GM18867 (cell line): Measurements from ENCODE around the gene RMI2.
A peak's percentile ranks its signal among the peaks of the same experiment; 100 is the strongest.

Experiments used
- ATAC-seq: cut with Tn5 transposase; IDR thresholded peaks from one replicate; pipeline ENCODE4 v1.9.1; 2021; ENCODE audit warnings: mild to moderate bottlenecking, moderate library complexity; ENCODE audit not compliant: unreplicated experiment

The RMI2 gene

DNA sequence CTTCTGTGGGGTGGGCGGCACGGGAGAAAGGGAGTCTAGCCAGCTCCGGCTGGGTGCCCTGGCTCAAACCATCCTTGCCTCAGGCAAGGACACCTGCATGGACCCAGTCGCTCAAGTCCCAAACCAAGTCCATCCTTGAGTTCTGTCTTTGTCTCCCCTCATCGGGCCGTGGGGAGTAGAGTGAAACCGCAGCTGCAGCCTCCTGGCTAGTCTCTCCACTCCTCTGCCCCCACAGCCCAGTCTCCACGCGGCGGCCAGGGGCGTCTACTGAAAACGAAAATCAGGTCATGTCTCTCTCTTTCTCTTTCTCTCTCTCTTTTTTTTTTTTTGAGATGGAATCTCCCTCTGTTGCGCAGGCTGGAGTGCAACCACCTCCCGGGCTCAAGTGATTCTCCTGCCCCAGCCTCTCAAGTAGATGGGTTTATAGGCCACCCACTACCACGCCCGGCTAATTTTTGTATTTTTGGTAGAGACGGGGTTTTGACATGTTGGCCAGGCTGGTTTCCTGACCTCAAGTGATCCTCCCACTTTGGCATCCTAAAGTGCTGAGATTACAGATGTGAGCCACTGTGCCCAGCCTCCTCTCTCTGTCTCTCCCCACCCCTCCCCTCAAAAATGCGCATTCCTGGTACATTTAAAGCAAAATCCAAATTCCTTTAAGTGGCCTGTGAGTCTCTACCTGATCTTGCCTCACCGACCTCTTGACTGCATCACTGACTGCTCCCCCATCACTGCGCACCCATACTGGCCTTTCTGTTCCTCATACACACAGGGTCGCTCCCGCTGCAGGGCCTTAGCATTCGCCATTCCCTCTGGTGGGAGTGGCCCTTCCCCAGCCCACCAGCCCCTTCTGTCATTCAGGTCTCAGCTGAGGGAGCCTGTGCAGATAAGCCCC is 17.7 kb upstream of the RMI2 start:
- peak; percentile 33 for ATAC-seq

GRCh38 chr16:11328172-11329070 is 16.8 kb upstream of the RMI2 start:
- ATAC-seq, result peak; percentile 66

DNA sequence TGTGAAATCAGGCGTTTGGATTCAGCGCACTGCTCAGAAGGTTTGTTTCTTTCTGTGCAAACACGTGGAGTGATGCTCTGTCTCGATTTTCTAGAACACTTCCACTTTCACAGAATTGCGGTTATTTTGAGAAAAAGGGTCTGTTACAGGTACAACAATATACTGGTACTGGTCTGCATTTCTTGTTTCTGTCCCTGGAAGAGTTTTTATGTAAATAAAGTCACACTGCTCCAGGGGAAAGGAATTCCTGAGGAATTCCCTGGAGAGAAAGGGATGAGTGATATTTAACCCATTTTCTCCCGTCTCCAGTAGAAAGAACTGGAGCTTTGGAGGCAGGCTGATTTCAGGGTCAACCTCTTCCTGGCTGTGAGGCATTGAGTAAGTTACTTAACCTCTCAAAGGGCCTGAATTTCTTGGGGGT is 16.2 kb upstream of the RMI2 start:
- no peak for ATAC-seq

GRCh38 chr16:11329891-11330290 is 15.4 kb upstream of the RMI2 start:
- no peak for ATAC-seq

GRCh38 chr16:11330526-11331237 is 14.6 kb upstream of the RMI2 start:
- no peak for ATAC-seq

GRCh38 chr16:11331967-11332366 is 13.3 kb upstream of the RMI2 start:
- no peak for ATAC-seq

DNA sequence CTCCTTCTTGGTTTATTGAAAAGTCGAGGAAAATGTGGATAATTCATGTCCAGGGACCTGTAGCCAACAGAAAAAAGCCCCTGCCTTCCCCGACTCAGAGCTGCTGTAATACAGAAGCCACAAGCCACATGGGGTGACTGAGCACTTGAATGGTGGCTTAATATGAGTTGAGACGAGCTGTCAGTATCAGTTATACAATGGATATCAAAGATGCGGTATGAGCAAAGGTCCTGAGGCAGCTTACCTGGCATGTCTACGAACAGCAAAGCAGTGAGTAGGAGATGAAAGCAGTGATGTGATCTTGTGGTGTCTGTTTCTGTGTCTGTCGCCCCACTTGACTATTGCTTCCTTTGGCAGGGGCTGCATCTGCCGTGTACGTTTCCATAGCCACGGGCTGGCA is 12.2 kb upstream of the RMI2 start:
- no peak for ATAC-seq

GRCh38 chr16:11333702-11334101 is 11.6 kb upstream of the RMI2 start:
- no peak for ATAC-seq

DNA sequence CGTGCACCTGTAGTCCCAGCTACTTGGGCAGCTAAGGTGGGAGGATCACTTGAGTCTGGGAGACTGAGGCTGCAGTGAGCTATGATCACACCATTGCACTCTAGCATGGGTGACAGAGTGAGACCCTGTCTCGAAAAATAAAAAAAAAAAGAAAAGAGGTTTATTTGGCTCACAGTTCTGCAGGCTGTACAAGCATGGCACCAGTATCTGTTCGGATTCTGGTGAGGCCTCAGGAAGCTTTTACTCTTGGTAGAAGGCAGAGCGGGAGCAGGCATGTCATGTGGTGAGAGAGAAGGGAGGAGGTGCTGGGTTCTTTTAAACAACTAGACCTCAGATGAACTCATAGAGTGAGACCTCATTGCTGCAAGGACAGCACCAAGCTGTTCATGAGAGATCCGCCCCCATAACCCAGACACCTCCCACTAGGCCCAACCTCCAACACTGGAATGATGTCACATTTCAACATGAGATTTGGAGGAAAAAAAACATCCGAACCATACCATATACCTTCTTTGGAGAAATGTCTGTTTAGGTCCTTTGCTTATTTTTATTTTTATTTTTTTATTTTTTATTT is 10.3 kb upstream of the RMI2 start:
- ATAC-seq, result no peak

DNA sequence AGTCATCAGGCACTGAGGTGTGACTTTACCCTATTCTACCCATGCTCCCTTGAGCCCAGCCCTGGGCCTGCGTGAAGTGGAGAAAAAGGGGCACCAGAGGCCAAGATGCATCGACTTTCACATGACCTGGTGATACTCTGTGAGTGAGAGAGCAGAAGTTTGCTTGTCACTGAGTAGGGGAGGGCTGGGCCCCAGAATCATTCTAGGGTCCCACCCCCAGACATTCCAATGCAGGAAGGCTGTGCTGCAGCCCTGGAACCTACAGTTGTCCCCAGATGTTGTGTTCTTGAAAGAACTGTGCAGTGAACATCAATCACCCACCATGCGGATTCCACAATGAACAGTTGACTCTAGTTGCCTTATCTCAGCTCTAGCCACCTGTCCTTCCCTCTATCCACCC is 6.2 kb upstream of the RMI2 start:
- ATAC-seq, result no peak

DNA sequence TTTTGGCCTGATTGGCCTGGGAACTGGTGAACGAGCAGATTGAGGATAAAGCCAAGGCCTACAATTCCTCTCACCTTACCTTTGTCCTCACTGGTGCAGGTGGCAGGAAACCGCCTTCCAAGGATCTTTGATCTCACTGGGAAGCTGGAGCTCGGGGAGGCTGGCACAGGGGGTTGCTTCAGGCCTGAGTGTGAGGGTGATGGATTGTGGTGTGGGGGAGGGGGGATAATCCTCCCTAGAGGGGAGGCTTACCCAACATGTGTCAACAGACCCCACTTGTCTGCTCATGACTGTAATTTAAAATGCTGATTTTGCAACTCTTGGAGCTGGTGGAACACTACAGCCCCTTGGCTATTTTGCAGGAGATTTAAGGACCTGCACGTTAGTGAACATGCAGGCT is 4.5 kb upstream of the RMI2 start:
- ATAC-seq, result no peak

DNA sequence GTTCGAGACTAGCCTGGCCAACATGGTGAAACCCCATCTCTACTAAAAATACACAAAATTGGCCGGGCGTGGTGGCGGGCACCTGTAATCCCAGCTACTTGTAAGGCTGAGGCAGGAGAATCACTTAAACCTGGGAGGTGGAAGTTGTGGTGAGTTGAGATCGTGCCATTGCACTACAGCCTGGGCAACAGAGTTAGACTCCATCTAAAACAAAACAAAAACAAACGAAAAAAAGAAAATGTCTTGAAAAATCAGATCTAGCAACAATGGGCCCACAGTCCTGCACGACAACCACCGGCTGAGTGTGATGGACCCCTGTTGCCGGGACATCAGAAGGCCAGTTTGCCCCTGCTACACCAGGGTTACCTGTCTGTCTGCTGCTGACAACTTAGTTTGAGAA is 3.9 kb upstream of the RMI2 start:
- ATAC-seq, result no peak

DNA sequence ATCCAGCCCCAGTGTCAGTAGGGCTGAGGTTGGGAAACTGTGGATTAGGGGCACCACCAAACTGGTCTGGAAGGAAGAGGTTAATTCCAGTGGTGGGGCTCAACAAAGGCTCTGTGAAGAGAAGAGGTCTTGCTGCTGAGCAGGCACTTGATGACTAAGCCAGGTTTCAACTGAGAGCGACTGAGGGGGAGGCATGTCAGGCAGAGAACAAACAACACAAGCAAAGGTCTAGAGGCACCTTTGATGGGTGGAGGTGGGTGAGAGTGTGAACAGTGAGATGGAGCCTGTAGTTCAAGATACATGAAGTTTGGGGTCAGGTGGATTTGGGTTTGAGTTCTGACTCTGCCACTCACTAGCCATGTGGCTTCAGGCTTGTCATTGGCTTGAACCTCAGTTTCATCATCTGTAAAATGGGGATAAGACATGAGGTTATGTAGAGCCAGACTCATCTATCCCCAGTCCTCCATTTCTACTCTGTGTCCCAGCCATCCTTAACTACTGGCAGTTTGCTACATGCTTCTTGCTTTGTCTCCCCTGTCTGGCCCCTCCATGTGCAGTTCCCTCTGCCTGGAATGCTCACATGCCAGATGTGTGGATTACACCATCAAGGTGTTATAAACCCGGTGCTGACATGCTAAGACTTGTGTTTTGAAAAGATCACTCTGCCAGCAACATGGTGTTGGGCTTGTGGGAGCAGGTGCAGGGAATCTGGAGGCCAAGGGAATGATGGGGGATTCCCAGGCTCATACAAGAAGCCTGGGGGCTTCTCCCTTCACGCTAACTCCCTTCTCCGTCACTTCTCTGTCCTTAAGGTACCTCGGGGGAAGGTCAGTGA is 3.0 kb upstream of the RMI2 start:
- no peak for ATAC-seq

GRCh38 chr16:11346700-11347319 is 1.6 kb downstream of the RMI2 start:
- no peak for ATAC-seq

GRCh38 chr16:11347831-11348230 is 2.6 kb downstream of the RMI2 start:
- ATAC-seq, result no peak

DNA sequence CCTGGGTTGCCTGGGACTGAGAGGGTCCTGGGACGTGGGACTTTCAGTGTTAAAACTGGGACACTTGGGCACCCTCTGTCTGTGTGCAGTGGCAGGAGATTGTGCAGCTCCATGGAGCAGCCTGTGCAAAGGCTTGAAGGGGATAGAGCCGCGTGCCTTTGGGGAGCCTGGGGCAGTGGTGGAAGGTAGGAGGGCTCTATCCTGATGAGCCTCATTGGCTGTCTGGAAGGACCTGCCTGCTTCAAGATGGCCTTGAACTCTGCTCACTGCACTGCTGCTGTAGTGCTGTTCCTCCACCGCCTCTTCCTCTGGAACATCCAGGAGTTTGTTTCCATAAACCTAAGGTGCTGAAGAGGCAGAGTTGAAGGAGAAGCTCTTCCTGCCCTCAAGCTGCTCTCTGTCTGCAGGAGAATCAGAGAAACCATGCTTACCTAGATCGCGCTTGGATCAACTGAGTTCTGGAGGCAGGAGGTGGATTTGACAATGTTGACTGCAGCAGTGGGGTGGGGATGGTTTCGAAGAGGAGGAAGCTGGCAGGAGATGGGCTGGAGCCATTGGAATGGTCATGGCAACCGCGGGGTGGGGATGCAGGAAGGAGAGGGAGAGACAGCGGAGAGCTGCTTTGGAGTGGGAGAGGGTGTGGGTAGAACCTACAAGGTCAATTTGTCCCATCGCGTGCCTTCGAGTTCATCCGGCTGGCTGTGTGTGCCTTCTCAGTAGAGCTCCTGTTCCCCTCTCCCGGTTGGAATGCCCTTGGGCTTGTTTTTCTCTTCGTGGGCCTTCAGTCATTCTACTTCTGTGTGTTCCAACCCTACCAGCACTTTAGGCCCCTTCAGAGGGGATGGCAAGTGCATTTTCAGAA is 3.7 kb downstream of the RMI2 start:
- ATAC-seq, result no peak

GRCh38 chr16:11349599-11350276 is 4.5 kb downstream of the RMI2 start:
- ATAC-seq, result no peak

GRCh38 chr16:11350519-11350918 is 5.3 kb downstream of the RMI2 start:
- no peak for ATAC-seq
